Measurements from ENCODE around the gene PAK5.

PAK5 gene

GRCh38 chr20:9838378-9839295 lies at the start of gene PAK5:
TSS of gene PAK5 (minus strand) at chr20:9839076. CDS start at chr20:9644328, 194,748 bp downstream.
- no peak for DNase-seq (ENCODE audit: low spot score)

- DNase-seq (ENCODE audit: low spot score): no peak
Observed at GRCh38 chr20:9887706-9888105, 48.8 kb upstream of the PAK5 start.

- no peak for DNase-seq (ENCODE audit: low spot score)
Observed at GRCh38 chr20:9886227-9886626, 47.4 kb upstream of the PAK5 start.

GRCh38 chr20:9884666-9885065 lies 45.8 kb upstream of the PAK5 start:
- DNase-seq (ENCODE audit: low spot score): no peak

GRCh38 chr20:9884061-9884460 lies 45.2 kb upstream of the PAK5 start:
- DNase-seq (ENCODE audit: low spot score): no peak

GRCh38 chr20:9877932-9878495 lies 39.1 kb upstream of the PAK5 start:
- DNase-seq (ENCODE audit: low spot score): no peak

GRCh38 chr20:9867196-9867980 lies 28.5 kb upstream of the PAK5 start:
- no peak for DNase-seq (ENCODE audit: low spot score)

- no peak for DNase-seq (ENCODE audit: low spot score)
Observed at GRCh38 chr20:9852566-9852965, 13.7 kb upstream of the PAK5 start.

GRCh38 chr20:9839626-9840025 lies 750 bp upstream of the PAK5 start:
- DNase-seq (ENCODE audit: low spot score): no peak

GRCh38 chr20:9838035-9838377 lies 870 bp downstream of the PAK5 start:
- DNase-seq (ENCODE audit: low spot score): no peak

GRCh38 chr20:9837634-9838033 lies 1.2 kb downstream of the PAK5 start:
- DNase-seq (ENCODE audit: low spot score): no peak

- no peak for DNase-seq (ENCODE audit: low spot score)
Observed at GRCh38 chr20:9835302-9835701, 3.6 kb downstream of the PAK5 start.

- DNase-seq (ENCODE audit: low spot score): no peak
Observed at GRCh38 chr20:9831032-9831431, 7.8 kb downstream of the PAK5 start.

GRCh38 chr20:9829835-9830234 lies 9.0 kb downstream of the PAK5 start:
- DNase-seq (ENCODE audit: low spot score): no peak

GRCh38 chr20:9817654-9818053 lies 21.2 kb downstream of the PAK5 start:
- no peak for DNase-seq (ENCODE audit: low spot score)

GRCh38 chr20:9815632-9816031 lies 23.2 kb downstream of the PAK5 start:
- no peak for DNase-seq (ENCODE audit: low spot score)

GRCh38 chr20:9810738-9811137 lies 28.1 kb downstream of the PAK5 start:
- DNase-seq (ENCODE audit: low spot score): no peak

- no peak for DNase-seq (ENCODE audit: low spot score)
Observed at GRCh38 chr20:9809271-9809670, 29.6 kb downstream of the PAK5 start.

GRCh38 chr20:9808166-9808565 lies 30.7 kb downstream of the PAK5 start:
- DNase-seq (ENCODE audit: low spot score): no peak

GRCh38 chr20:9807136-9807535 lies 31.7 kb downstream of the PAK5 start:
- DNase-seq (ENCODE audit: low spot score): no peak

GRCh38 chr20:9800421-9800820 lies 38.5 kb downstream of the PAK5 start:
- no peak for DNase-seq (ENCODE audit: low spot score)

GRCh38 chr20:9794831-9795230 lies 44.0 kb downstream of the PAK5 start:
- DNase-seq (ENCODE audit: low spot score): no peak

GRCh38 chr20:9792674-9793073 lies 46.2 kb downstream of the PAK5 start:
- no peak for DNase-seq (ENCODE audit: low spot score)
